Ovary (tissue), 3 donors: Measurements from ENCODE around the gene CA11.

Source experiments
- POLR2A ChIP-seq: fragments of 450-650 bp; IDR thresholded peaks from one replicate; pipeline ENCODE4 v1.6.1; 2017; ENCODE audit warnings: antibody characterized with exemption, mild to moderate bottlenecking, moderate library complexity
- TF ChIP-seq, protein P1 (sequence below), 3 donors: fragments of 450-650 bp in 2 of 3; fragments of 200-600 bp in 1 of 3; IDR thresholded peaks; one replicate each; pipeline versions ENCODE4 v1.5.1 to v1.8.0; 2016 to 2022; ENCODE audit warnings: antibody characterized with exemption in 3 of 3, mild to moderate bottlenecking in 1 of 3
- donor health status: DM: no; HTN: no; CAD: no.

DNA sequence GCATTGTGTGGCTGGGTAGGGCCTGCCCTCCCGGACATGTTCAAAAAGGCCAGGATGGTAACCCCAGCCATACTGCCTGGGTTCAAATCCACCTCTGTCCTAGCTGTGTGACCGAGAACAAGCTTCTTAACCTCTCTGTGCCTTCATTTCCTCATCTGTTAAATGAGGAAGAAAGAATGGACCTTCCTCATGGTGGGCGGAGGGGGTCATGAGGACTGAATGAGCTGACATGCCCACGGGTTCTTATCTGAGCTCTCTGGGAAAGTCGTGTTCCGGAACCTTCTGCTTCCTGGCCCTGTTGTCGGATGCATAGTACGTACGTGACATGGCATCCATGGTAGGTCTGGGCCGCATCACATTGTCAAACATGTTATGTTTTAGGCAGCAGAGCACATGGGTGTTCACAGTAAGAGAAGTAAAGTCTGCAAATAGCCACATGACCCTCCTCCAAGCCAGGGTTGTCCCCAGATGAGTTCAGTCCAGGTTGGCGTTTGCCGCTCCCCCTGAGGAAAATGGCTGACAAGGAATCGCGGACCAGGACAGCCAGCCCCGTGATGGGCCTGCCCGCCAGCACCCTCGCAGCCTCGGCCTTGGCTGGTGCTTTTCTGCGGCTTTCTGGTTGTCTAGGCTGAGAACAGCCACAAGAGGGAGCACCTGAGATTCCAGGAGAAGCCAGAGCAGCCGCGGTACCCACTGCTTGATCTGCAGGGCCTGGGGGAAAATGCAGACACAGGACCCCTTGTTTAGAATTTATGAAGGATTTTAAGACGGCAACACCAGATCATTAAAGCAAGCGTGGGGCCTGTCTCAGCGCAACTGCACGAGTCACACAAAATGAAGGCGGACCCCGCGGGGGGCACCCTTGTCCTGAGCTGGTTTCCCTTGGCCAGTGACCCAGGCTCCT is 29.2 kb upstream of the CA11 start:
- TF ChIP-seq, protein P1, sequence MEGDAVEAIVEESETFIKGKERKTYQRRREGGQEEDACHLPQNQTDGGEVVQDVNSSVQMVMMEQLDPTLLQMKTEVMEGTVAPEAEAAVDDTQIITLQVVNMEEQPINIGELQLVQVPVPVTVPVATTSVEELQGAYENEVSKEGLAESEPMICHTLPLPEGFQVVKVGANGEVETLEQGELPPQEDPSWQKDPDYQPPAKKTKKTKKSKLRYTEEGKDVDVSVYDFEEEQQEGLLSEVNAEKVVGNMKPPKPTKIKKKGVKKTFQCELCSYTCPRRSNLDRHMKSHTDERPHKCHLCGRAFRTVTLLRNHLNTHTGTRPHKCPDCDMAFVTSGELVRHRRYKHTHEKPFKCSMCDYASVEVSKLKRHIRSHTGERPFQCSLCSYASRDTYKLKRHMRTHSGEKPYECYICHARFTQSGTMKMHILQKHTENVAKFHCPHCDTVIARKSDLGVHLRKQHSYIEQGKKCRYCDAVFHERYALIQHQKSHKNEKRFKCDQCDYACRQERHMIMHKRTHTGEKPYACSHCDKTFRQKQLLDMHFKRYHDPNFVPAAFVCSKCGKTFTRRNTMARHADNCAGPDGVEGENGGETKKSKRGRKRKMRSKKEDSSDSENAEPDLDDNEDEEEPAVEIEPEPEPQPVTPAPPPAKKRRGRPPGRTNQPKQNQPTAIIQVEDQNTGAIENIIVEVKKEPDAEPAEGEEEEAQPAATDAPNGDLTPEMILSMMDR (IDR thresholded peaks at IDR 0.05): peak; percentile 84 to 91 (median 89)
- TF ChIP-seq POLR2A: no peak
